HG03342 (cell line): ENCODE data around the gene FBXO21.

Source experiments
- ATAC-seq: cut with Tn5 transposase; IDR thresholded peaks from one replicate; pipeline ENCODE4 v1.9.1; 2021; ENCODE audit warnings: mild to moderate bottlenecking, moderate library complexity; ENCODE audit not compliant: unreplicated experiment

FBXO21 gene

GRCh38 chr12:117140397-117141096, 49.7 kb downstream of the FBXO21 start:
- no peak for ATAC-seq

- ATAC-seq = no peak
Observed at GRCh38 chr12:117139025-117139717, 51.1 kb downstream of the FBXO21 start.

DNA sequence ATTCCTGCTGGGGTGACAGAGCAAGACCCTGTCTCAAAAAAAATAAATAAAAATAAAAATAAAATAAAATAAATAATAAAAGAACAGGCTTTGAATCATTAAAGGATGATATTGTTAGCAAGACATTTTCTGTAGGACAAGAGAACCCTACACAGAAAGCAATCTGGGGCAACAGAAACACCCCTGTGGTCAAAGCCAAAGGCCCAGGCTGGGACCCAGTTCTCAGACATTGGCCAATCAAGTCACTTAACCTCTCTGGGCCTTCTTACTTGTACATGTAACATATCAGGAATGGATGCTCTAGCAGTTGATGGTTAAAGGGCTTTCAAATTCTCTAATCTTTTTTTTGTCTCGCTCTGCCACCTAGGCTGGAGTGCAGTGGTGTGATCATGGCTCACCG, 55.5 kb downstream of the FBXO21 start:
- ATAC-seq = no peak

GRCh38 chr12:117134059-117134458, 56.2 kb downstream of the FBXO21 start:
- no peak for ATAC-seq

GRCh38 chr12:117130801-117131200, 59.5 kb downstream of the FBXO21 start:
- ATAC-seq = no peak

GRCh38 chr12:117129391-117129790, 60.9 kb downstream of the FBXO21 start:
- ATAC-seq = no peak

GRCh38 chr12:117127933-117128823, 62.1 kb downstream of the FBXO21 start:
- no peak for ATAC-seq

GRCh38 chr12:117126335-117126734, 63.9 kb downstream of the FBXO21 start:
- no peak for ATAC-seq

GRCh38 chr12:117125767-117126166, 64.5 kb downstream of the FBXO21 start:
- ATAC-seq = no peak

DNA sequence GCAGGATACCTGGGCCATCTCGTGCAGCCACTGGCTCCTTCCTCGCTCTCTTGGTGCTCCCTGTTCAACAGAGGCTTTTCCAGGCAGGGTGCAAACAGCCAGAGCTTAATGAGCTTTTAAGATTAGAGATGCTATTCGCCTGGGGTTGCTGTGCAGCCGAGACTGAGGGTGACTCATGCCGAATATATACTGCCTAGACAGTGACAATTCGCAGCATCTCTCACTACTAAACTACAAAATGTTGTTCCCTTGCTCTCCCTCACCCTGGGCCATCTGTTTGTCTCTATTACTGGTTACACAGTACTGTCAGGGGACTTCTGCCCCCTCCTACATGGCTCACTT, 65.0 kb downstream of the FBXO21 start:
- ATAC-seq = no peak

- no peak for ATAC-seq
Observed at GRCh38 chr12:117124421-117125271, 65.6 kb downstream of the FBXO21 start.

DNA sequence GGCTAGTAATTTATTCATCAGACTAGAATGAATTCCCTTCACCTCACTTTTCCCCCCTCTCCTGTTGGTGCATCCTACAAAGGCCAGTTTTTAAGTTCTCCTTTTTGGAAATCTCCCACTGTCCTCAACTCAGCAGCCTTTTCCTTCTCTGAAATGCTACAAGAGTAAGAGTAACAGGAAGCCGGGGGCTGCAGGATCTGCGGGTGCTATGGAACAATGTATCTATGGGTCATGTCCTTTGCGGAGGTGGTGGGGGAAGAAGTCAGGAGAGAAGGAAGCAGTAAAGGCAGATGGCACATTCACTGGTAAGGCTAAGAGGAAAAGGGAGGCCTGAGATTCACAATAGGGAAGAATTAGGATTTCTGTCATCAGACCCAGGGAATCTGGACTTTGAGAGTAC, 68.8 kb downstream of the FBXO21 start:
- no peak for ATAC-seq

DNA sequence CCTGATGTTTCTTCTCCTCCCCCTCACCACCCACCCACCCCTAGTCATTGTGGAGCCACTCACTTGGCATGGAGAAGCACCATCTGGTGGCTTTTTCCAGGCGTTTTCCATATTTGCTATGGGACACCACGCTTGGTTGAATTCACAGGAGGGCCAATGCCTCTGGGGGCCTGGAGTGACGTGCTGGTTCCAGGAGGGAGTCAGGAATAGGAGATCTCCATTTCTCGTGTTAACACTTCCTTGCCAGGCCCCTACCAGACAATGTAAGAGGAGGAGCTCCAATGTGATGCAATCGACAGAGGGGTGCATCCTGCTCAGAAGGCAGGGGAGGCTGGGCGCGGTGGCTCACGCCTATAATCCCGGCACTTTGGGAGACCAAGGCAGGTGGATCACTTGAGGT, 69.5 kb downstream of the FBXO21 start:
- no peak for ATAC-seq

- no peak for ATAC-seq
Observed at GRCh38 chr12:117119592-117120198, 70.6 kb downstream of the FBXO21 start.

GRCh38 chr12:117118838-117119591, 71.3 kb downstream of the FBXO21 start:
- ATAC-seq = no peak

DNA sequence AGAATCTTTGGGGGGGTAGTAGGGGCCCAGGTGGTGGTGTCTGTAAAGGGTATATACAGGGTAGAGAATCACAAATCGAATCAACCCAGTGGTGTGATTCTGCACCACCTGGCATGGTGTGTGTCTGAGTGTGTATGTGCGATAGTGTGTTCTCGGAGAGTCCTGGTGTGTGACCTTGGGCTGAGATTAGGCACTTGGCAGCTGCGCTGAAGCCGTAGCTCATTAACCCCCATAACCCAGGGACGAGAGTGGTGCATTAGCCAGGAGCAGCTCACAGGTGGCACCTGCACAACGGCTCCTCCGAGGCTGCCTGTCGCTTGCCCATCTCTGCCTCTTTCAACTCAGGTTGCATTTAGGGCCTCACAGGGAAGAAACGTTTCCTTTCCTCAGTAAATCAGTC, 75.5 kb downstream of the FBXO21 start:
- ATAC-seq = no peak

DNA sequence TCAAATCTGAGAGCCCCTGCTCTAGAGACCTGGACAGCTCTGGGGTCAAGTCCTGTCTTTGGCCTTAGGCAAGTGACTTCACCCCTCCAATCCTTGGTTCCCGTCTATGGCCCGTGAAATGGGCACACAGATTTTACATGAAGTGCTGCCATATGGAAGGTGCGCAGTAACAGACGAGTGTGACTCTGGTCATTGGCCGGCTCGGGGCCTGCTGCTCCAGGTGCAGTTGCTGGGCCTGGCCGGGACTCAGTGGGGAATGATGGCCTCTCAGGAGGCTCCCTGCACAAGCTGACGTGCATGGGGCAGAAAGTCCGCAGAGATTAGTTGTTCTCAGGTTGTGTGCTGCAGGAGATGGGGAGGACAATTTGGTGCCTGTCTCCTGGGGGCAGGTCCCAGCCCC, 77.0 kb downstream of the FBXO21 start:
- no peak for ATAC-seq

- no peak for ATAC-seq
Observed at GRCh38 chr12:117111821-117112595, 78.3 kb downstream of the FBXO21 start.

GRCh38 chr12:117111386-117111785, 78.9 kb downstream of the FBXO21 start:
- no peak for ATAC-seq
